ENCODE results near the gene GSC2.

The GSC2 gene, protein sequence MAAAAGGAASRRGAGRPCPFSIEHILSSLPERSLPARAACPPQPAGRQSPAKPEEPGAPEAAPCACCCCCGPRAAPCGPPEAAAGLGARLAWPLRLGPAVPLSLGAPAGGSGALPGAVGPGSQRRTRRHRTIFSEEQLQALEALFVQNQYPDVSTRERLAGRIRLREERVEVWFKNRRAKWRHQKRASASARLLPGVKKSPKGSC

DNA sequence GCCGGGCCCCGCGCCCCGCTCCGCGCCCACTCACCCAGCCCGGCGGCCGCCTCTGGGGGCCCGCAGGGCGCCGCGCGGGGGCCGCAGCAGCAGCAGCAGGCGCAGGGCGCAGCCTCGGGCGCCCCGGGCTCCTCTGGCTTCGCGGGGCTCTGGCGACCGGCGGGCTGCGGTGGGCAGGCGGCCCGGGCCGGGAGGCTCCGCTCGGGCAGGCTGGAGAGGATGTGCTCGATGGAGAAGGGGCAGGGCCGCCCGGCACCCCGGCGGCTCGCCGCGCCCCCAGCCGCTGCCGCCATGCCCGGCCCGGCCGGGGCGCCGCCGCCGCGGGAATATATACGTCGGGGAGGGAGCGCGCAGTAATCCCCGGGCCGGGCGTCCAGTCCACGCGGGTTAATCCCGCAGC lies at the start of gene GSC2:
Gene GSC2 (minus strand): TSS at position 302 of the 400 bp plus-strand sequence. CDS start 9 bp downstream, at position 293.
- DNase-seq (ENCODE audit: low spot score), result no peak

DNA sequence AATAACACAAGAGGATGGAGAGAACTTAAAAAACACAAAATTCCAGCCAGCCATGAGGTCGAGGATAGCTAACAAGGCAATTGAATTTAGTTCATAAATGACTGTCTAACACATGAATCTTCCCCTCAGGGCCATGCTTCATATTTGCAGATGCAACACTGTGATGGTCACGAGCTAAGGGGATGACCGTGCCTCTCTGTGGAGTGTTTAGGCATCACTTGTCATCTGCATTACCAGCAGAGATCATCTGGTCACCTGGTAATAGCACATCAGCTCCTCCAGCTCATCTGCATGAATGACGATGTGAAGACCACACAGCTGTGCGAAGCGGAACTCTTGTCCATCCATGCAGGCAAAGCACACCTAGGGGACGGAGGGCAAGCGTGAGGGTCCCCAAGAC lies 49.4 kb upstream of the GSC2 start:
- no peak for DNase-seq (ENCODE audit: low spot score)

DNA sequence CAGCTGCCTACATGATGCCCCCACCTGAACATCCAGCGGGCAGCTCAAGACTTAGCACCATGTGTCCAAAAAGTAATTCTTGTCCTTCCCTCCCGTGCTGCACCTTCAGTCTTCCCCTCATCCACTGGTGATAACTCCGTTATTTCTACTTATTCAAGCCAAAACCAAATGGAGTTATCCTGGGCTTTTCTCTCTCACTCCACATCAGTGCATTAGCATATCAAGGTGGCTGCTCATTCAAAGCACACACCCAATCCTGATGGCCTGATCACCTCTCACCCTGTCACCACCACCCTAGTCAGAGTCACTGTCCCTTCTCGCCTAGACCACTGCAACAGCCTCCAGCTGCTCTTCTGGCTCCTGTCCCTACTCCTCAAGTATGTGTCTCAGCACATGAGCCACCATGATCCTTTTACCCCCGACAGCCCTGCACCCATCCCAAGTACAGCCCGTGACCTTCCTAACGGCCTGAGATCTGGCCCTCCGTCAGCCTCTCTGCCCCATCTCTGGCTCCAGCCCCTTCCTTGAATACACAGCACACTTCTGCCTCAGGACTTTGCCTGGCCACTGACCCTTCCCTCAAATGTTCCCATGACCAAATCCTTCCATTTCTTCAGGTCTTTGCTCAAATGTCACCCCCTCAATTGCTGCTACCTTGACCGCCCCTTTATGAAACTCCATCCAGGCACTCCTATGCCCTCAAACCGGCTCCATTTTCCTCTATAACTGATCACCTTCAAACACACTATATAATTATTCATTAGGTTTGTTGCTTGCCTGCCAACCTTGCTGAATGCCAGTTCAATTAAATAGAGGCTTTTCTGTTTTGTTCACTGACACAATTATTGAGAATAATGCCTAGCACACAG lies 48.1 kb upstream of the GSC2 start:
- DNase-seq (ENCODE audit: low spot score), result no peak

DNA sequence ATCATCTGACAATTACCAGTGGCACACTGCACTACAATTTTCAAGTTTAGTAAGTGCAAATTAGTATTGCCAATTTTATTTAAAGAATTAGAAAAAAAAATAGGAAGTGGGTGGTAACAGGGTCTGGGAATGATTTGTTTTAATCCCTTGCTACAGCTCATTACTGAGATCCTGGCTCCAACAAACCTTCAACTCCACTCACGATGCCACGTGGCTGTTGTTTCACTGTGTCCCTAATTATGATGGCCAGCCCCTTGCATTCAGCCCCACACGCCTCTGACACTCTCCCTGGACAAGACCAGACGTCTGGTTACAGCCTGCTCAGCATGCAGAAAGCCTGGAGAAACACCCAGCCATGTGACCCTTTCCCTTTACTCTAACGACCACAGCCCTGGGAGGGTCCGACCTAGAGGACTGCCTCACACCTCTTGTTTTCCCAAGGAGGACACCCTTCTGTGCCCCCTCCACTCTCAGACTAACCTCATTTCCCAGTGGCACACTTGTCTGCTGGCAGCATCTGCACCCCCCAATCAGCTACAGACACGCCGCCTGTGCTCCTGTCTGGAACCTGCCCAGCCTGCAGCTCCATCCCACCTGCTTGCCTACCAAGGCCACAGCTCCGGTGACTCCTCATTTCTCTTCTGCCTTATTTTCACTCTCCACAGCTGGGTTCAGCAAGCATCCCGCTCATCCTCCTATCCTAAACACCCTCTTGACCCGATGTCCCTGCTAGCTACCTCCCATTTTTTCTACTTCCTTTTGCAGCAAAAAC lies 46.9 kb upstream of the GSC2 start:
- DNase-seq (ENCODE audit: low spot score), result no peak

DNA sequence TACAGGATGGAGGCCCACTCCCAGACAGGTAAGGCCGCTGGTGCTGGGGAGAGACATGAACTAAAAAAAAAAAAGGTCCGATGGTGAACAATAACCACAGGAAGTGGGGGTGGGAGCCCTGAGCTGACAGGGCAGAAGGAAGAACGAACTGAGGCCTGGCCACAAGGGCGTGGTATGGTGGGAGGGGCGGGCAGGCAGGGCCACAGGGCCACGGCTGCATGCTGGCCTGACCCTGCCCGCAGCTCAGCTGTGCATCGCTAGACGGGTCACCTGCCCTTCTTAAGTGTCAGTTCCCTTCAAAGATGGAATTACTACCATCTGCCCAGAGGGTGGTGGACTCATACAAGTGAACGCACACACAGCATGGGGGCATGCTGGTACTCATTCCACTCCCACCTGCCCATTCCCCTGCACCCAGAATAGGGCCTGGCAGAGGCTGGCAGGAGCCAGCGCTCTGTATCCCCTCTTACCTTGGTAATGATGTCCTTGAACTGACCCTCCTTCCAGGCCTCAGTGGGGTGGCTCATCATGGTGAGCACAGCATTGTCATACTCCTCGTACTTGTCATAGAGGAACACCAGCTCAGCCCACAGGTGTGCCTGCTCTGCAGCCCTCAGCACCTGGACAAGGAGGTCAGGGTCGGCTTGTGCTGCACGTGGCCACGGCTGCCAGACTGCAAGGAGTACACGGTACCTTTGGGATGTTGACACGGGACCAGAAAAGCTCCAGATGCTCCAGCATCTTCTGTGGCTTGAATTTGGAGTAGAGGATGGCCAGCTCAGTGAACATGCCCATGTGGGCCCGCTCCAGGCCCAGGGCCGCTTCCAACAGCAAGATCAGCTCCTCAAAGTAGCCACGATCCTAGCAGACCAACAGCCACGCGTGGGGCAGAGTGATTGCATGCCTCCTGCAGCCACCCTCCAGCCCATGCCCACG lies 46.0 kb upstream of the GSC2 start:
- DNase-seq (ENCODE audit: low spot score), result no peak

DNA sequence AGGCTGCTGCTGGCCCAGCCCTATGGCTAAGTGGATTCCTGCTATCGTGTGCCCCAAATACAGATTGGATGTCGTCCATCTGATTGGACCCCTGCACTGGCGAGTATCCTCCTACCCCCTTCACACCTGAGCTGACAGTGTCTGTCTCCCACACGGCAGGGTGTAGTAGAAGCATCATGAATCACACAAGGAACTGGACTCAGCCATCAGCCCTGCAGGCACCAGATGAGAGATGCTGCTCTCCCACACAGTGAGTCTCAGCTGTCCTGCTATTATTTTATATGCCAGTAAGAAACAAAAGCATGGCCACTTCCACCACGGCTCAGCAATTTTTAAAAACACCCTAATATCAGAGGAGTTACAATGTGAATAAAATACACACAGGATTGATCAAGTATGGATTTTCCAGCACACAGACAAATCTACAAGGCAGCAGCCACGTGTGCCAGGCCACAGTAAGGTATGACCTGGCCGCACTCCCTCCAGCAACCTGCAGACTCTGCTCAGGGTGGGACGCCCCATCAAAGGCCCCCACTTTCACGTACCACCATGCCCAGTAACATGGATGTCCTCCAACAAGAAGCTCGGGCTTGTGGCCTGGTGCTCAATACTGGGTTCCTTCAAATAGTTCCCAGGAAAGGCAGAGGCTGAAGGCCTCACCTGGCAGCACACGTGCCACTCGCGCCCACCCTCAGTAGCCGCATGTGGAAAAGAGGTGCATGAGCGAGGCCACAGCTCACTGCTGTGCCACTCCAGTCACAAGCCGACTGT lies 44.9 kb upstream of the GSC2 start:
- no peak for DNase-seq (ENCODE audit: low spot score)

DNA sequence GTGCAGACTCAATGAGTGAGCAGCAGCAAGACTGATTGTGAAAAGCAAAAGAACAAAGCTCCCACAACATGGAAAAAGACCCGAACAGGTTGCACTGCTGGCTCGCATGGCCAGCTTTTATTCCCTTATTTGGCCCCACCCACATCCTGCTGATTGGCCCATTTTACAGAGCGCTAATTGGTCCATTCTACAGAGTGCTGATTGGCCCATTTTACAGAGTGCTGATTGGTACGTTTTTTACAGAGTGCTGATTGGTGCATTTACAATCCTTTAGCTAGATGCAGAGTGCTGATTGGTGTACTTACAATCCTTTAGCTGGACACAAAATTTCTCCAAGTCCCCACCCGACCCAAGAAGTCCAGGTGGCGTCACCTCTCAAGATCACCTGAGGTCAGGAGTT lies 43.8 kb upstream of the GSC2 start:
- DNase-seq (ENCODE audit: low spot score), result no peak

DNA sequence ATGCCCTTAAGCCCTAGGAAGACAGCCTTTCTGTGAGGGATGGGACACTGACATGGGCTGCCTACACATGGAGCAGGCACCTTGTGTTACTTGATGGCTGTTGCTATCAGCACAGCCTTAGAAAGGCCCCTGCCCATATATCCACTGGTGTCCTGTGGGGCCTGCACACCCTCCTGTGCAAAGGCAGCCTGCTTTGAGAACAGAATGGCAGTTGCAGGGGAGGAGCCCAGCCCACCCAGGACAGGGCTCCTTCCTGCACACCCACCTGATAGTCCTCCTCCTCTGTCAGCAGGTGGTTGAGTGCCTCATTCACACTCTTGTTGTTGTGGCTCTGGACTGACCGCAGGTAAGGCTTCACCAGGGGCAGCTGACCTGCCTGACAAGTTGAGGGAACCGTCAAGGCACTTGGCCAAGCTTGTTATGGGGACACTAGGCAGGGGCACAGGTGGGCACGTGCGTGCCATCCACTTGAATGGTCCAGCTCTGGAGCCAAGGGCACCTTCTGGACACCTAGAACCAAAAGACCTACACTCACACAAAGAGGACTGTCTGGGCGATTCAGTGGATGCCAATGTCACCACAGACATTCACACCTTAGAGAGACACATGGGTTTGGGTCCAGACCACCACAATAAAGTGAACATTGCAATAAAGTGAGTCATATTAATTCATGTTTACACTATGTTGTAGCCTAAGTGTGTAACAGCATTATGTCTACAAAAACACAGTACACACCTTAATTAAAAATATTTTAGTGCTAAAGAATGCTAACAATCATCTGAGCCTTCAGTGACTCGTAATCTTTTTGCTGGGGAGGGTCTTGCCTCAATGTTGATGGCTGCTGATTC lies 37.8 kb upstream of the GSC2 start:
- DNase-seq (ENCODE audit: low spot score), result no peak

DNA sequence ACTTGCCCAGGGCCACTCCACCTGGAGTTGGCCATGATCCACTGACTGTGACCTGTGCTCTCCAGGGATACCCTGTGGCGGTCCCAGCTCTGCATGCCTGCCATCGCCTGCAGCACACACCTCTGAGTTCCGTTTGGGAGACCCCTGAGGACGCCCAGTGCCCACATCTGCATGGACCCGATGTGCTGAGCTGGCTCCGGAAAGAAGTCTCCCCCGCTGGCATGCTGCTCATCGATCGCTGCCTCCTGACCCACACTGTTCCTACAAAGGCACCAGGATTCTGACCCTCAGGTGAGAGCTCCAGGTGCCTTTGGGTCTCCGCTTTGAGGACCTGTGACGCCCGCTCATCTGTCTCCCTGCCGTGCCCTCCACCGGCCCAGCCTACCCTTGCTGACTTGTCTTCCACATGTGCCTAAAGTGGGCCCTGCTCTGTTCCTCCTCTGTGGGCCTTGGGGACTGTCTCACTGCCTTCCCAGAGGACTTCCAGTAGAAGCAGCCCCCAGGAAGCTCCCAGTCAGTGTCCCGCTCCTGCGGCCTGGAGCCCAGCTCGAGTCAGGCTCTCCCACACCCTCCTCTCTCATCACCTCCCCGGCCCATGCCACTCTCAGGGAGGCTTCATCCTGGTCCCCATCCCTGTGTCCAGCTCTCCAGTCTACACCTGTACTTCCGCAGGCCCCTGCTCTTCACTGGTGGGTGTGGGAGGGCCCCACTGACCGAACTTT lies 34.3 kb upstream of the GSC2 start:
- no peak for DNase-seq (ENCODE audit: low spot score)

DNA sequence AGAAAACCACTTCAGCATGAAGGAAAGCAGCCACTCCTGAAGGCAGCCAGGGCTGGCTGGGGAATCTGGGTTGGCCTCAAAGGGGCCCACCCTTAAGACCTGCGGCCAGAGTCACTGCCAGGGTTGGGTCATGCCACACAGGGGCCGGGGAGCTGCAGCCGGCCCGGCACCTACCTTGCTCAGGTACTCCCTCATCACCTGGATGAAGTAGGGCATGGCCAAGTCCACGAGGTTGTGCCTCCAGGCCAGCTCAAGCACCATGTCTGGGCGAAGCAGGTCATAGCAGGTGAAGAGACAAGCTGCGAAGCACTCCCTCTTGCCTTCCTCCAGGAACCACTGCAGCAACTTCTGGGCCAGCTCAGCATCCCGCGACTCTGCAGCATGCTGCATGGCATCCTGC lies 33.1 kb upstream of the GSC2 start:
- DNase-seq (ENCODE audit: low spot score), result no peak

DNA sequence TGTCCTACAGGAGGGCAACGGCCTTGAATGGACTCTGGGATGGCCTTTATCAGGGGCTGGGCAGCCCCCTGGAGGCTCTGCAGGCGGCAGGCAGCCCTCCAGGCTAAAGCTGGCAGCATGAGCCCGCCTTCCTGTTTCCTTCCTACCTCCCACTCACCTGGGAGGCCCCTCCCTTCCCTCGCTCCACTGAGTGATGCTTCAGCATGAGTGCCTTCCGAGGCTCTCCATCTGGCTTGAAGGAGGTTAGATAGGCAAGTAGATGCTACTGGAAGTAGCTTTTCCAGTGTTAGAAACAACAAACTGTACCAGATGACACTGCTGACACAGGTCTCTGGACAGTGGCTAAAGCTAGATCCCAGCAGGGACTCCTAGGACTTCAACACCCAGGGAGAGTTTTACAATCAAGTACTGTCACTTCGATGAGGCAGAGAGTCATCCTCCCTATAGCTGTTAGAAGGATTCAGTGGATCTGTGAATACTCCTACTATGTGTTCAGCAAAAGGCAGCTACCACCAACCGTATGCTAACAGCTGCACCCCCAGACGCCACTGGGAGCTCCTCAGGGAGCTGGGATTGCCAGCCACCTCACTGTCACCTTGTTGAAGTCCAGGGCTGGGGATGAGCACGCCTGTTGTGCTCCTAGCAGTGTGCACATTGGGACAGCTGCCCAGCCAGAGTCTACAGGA lies 32.5 kb upstream of the GSC2 start:
- no peak for DNase-seq (ENCODE audit: low spot score)

DNA sequence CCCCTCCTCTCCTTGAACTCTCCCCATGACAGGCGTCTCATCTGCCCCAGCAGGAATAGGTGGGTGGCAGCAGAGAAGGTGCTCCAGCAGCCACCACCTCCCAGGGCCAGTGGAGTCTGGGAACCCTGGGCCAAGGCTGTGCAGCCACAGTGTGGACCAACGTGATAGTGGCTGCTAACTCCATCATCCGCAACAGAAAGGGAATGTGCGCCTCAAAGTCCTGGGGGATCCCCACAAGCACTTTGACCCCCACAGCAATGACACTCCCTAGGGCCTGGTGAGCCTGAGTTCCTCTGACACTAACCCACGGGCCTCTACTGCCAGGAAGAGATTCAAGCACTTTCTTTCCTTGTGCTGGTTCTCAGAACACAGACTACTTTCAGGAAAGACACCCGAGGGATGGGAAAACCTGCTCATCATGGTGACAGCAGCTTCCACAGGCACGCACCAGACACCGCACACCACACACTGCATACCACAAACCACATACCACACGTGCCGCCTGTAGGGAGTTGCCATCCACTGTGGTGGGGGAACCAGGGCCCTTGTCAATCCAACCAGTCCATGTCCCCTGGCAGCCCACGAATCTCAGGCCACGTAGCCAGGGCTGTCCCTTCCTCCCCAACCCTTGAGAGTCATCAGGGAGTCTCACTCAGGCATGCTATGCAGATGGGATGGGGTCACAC lies 31.8 kb upstream of the GSC2 start:
- no peak for DNase-seq (ENCODE audit: low spot score)

DNA sequence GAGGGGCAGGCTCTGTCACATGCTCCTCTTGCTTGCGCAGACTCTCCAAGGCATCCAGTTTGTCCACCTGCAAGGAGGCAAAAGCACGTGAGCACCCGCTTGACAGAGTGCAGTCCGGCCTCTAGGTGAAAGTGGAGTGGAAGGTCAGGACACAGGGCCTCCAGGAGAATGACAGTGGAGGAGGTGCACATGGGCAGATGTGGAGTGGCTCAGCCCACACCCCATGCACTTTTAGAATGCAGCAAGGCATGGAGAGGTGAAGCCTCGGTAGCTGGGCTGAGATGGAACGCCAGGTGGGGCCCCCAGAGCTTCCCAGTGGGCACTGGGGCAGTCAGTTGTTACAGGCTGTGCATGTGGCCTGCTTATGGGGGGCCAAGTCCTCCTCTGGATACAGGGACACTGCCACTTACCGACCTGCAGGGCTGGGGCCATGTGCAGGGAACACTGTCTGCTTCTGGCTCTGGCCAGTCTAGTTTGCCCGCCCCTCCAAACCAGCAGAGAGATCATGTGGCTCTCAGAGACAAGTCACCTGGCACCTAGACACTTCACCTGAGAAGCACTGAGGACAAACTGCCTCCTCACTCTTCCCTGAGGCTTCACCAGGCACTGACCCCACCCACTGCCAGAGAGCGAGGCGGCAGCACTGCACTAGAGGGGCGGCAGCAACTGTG lies 30.8 kb upstream of the GSC2 start:
- DNase-seq (ENCODE audit: low spot score), result no peak

DNA sequence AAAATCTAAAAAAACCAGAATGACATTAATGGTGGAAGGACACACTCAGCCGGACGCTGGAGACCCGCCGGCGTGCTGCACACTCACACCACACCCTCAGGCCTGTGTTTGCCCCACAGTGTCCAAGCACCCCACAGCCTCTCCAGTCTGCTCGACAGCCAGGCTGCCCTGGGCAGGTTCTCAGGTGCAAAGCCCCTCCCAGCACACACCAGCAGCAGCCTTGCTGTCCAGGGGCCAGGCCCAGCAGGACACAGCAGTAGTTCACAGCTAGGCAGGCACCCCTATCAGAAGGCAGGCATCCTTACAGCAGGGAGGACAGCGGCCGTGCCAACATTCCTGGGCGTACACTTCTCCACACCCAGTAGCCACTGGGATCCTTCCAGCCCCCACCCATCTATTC lies 30.1 kb upstream of the GSC2 start:
- DNase-seq (ENCODE audit: low spot score), result no peak

DNA sequence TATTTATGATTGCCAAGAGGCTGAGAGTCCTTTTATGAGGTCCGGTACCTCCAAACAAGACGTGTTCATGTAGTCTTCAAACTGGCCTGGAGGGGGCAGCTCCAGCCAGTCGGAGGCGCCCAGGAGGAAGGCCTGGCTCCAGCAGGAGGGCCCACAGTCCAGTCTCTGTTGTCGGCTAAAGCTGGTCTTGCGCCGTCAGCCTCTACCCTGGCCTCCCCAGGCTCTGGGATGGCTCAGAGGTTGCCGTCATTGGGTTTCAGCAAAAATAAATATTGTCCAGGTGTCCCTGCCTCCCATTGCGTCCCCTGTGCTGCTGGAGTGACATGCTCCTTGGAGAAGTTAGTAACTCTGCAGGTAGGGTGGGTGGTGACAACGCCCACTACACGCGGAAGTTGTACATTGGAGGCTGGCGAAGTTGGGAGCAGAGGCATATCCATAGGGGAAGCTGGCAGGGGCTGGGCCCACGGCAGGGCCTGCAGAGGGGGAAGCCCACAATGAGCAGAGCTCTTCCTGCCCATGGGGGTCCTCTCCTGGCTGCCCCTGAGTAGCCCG lies 29.5 kb upstream of the GSC2 start:
- peak; percentile 57 for DNase-seq (ENCODE audit: low spot score)

DNA sequence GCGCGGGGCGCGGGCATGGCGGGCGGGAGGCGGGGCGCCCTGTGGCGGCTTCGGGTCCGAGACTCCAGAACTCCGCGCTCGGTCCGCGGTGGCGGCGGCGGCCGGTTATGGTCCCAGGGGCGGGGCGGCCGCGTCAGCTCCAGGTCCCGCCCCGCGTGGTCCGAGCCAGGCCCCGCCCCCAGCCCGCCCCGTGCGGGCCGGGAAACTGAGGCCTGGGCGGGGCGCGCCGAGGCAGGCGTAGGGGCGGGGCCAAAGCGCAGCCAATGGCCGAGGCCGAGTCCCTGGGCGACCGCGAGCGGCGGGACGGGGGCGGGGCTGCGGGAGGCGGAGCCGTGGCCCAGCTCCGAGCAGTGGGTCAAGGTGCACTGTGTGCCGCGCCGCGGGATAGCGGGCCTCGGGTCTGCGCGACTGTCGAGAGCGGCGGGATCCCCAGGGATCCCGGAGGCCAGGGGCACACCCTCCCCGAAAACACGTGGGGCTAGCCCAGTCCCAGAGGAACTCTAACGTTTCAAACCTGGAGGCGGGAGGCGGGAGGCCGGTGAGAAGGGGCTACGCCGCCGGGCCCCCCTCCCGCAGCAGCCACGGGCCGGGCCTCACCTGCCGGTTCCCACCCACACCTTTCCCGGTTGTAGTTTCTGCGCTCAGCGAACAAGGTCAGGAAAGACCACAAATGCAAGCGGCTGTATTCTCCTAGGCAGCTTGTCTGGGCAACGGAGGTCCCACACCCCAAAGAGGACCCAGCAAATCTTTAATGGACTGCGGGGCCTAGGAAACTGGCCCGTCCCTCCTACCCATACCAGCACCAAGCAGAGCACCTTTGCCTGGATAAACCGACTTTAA lies 28.8 kb upstream of the GSC2 start, which contains the start of gene SLC25A1:
Gene SLC25A1 (minus strand): TSS at position 80 of the 840 bp plus-strand sequence. CDS start 63 bp downstream, at position 17.
- peak; percentile 89 for DNase-seq (ENCODE audit: low spot score)
